ENCODE results near the gene ADSS1.

DNA sequence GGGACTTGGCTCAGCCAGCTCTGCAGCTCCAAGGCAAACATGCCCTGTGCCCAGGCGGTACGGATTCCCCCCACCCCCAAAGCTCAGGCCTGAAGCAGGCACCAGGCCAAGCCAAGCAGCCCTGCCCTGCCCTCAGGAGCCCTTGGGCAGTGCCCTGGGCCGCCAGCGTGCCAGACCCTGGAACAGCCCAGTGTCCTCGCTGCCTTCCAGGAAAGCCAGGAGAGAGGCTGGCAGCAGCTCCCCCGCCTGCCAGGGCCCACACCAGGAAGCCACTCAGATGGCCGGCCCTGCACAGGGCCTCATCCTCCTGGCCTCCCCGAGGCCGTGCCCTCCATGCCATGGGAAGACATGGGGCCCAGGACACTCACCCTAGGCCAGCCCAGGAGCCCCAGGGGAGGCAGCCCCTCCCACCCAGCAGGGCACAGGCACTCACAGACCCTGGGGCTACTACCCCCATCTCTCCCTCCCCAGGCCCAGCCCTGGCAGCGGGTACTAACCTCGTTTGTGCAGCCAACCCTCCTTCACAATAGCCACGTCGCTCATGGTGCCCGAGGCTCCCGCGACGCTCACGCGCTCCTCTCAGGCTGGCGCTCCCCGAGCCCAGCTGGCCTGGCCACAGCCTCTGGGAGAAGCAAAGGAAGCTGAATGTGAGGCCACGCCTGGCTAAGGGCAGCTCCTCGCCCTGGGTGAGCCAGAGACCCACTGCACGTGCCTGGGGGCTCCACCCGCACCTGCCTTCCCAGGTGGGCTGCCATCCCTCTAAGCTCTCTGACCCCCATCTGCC lies 68.3 kb downstream of the ADSS1 start:
- TF ChIP-seq POLR2AphosphoS5 (IDR thresholded peaks at IDR 0.05; ENCODE audit: insufficient read depth in 1 of 2, low read depth in 1 of 2) (no peak), POLR2A (IDR thresholded peaks at IDR 0.05) (no peak)
- TF ChIP-seq, protein P1, sequence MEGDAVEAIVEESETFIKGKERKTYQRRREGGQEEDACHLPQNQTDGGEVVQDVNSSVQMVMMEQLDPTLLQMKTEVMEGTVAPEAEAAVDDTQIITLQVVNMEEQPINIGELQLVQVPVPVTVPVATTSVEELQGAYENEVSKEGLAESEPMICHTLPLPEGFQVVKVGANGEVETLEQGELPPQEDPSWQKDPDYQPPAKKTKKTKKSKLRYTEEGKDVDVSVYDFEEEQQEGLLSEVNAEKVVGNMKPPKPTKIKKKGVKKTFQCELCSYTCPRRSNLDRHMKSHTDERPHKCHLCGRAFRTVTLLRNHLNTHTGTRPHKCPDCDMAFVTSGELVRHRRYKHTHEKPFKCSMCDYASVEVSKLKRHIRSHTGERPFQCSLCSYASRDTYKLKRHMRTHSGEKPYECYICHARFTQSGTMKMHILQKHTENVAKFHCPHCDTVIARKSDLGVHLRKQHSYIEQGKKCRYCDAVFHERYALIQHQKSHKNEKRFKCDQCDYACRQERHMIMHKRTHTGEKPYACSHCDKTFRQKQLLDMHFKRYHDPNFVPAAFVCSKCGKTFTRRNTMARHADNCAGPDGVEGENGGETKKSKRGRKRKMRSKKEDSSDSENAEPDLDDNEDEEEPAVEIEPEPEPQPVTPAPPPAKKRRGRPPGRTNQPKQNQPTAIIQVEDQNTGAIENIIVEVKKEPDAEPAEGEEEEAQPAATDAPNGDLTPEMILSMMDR (IDR thresholded peaks at IDR 0.05): no peak

Data from vagina (tissue), 2 donors.